Esophagus muscularis mucosa (tissue), 4 donors: ENCODE measurements around the gene CKB. TPM values are rescaled to one million over a fixed set of nuclear protein-coding genes. Genes with fewer than 3 reads are reported as not detected.

ENCODE experiments used
- DNase-seq: peaks from one replicate; pipeline ENCODE4 v3.0.0-alpha.2; 2017; ENCODE audit errors: extremely low spot score
- H3K27ac ChIP-seq, 4 donors: fragments of 200-600 bp; sonication (generic); replicated peaks in 1 of 4; 1 replicate in 3 of 4; 2 replicates in 1 of 4; pipeline ENCODE4 v1.5.1; 2016 to 2019; ENCODE audit warnings: mild to moderate bottlenecking in 1 of 4
- H3K27me3 ChIP-seq, 4 donors: fragments of 200-600 bp; sonication (generic); one replicate each; pipeline versions ENCODE4 v1.5.1 to v1.6.0; 2016 to 2019
- H3K36me3 ChIP-seq, 4 donors: fragments of 200-600 bp; sonication (generic); one replicate each; pipeline ENCODE4 v1.5.1; 2016 to 2019
- H3K4me1 ChIP-seq, 4 donors: fragments of 200-600 bp; sonication (generic); one replicate each; pipeline ENCODE4 v1.5.1; 2016 to 2019
- H3K4me3 ChIP-seq, 4 donors: fragments of 200-600 bp; sonication (generic); 1 replicate in 2 of 4; 2 replicates in 2 of 4; pipeline ENCODE4 v1.5.1; 2016 to 2019; ENCODE audit warnings: mild to moderate bottlenecking in 4 of 4, moderate library complexity in 1 of 4
- H3K9me3 ChIP-seq, 4 donors: fragments of 200-600 bp; sonication (generic); 1 replicate in 3 of 4; 2 replicates in 1 of 4; pipeline ENCODE4 v1.5.1; 2016 to 2019
- EP300 ChIP-seq: sonication (generic); formaldehyde crosslinking; IDR thresholded peaks from one replicate; pipeline ENCODE4 v1.6.1; 2017; ENCODE audit warnings: antibody characterized with exemption
- POLR2A ChIP-seq: fragments of 450-650 bp; IDR thresholded peaks from one replicate; pipeline ENCODE4 v1.6.1; 2017; ENCODE audit warnings: antibody characterized with exemption, moderate library complexity, mild to moderate bottlenecking, low read depth
- POLR2AphosphoS5 ChIP-seq, 2 donors: sonication (generic); formaldehyde crosslinking; IDR thresholded peaks; one replicate each; pipeline ENCODE4 v1.6.1; 2017; ENCODE audit warnings: antibody characterized with exemption in 2 of 2
- WGBS: methylation state at CpG from one replicate; pipeline ENCODE4 v1.1.5; 2018; 5-methylcytosine and 5-hydroxymethylcytosine counted together
- intact Hi-C: fragments of 100-400 bp; cut with DNase I; formaldehyde crosslinking; loops from one replicate; pipeline ENCODE4 v1.15.1; 2023
- total RNA-seq, 4 donors: library from RNA; depleted of rRNA; stranded (reverse); fragments of >200 nt; gene quantifications; one replicate each; pipeline versions ENCODE4 v1.1.0 to v1.2.1, GENCODE V29; 2016
- TF ChIP-seq, protein P1 (sequence below), 3 experiments: fragments of 200-600 bp in 2 of 3; fragments of 450-650 bp in 1 of 3; sonication (generic) in 2 of 3; IDR thresholded peaks; one replicate each; pipeline ENCODE4 v1.5.1; 2017 to 2019; ENCODE audit warnings: antibody characterized with exemption in 3 of 3, mild to moderate bottlenecking in 2 of 3, moderate library complexity in 1 of 3

Gene CKB
- total RNA-seq, 4 donors from 2014 or later, result 917 to 1,843 (median 1,284) TPM

DNA sequence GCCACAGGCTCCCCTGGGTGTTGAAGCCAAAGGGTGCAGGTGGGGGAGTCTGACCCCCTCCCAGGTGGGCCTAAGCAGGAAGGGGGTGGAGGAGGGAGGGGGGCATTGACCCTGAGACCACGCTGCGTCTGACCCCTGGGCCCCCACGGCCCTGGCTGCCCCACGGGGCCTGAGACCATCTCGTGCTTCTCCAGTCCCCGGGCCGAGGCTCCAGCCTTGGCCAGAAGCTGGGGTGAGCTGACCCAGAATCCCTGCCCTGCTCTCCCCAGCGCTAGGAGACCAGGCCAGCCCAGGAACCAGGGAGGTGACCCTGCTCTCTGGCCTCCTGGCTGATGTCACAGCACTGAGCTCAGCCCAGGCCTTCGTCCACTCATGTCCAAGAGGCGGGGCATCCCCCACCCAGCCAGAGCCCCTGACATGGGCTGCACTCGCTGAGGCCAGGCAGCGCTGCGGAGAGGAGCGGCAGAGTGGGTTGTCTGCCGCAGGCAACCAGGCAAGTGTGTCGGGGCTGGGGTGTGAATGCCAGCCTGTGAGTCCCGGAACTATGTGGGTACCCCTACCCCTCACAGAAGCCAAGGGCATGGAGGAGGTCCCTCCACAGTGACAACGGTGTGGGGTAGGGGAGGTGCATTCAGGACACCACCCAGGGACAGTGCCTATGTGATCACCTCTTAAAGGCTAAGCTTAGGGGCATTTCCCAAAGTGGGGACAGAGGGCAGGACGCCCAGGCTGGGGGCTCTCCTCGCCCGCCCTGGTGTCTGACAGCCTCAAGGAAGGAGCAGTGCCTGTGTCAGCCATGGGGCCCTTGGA, 12.7 kb upstream of the CKB start:
- intact Hi-C loops, result no loop called here
- DNase-seq, result no peak
- peak overlapping the region; percentile 93 to 97 (median 94) for H3K27ac ChIP-seq

DNA sequence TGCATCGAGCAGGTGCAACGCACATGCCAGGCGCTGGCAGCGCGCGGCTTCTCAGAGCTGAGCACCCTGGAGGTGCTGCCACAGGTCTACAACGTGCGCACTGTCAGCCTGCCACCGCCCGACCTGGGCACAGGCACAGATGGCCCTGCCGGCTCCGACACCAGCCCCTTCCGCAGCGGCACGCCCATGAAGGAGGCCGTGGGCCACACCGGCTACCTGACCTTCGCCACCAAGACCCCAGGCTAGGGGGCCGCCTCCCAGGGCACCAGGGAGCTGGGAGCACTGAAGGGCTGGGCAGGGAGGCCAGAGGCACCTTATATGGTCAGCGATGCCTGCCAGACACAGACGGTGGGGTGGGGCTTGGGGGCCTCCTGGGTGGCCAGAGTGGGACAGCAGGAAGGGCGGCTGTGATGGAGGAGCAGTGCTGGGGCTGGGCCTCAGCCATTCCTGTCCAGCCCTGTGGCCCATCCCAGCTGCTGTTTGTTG, 12.0 kb upstream of the CKB start:
- Histone ChIP-seq H3K27ac (peak overlapping the region; percentile 93 to 97 (median 94)), H3K4me3 (peak overlapping the region in 2 of 4 donors; percentile 46 to 50), H3K27me3 (no peaks in the 10 kb centered on the region), H3K9me3 (no peaks in the 10 kb centered on the region), H3K4me1 (peaks cover 40 to 100% (median 99%) of the 10 kb centered on the region in 4 donors), H3K36me3 (peaks cover 0 to 59% (median 27%) of the 10 kb centered on the region in 4 donors)
- WGBS, result 82% methylated on average over 12 of the region's 22 CpGs
- DNase-seq, result no peak
- TF ChIP-seq EP300, result no peak
- TF ChIP-seq, protein P1, sequence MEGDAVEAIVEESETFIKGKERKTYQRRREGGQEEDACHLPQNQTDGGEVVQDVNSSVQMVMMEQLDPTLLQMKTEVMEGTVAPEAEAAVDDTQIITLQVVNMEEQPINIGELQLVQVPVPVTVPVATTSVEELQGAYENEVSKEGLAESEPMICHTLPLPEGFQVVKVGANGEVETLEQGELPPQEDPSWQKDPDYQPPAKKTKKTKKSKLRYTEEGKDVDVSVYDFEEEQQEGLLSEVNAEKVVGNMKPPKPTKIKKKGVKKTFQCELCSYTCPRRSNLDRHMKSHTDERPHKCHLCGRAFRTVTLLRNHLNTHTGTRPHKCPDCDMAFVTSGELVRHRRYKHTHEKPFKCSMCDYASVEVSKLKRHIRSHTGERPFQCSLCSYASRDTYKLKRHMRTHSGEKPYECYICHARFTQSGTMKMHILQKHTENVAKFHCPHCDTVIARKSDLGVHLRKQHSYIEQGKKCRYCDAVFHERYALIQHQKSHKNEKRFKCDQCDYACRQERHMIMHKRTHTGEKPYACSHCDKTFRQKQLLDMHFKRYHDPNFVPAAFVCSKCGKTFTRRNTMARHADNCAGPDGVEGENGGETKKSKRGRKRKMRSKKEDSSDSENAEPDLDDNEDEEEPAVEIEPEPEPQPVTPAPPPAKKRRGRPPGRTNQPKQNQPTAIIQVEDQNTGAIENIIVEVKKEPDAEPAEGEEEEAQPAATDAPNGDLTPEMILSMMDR (IDR thresholded peaks at IDR 0.05), result no peak
- TF ChIP-seq POLR2A, result no peak
- TF ChIP-seq POLR2AphosphoS5 (IDR thresholded peaks at IDR 0.05), result peak in 1 of 2 donors; percentile 53
- intact Hi-C loops, result no loop called here

More for the DNA sequence above, 12.7 kb upstream of the CKB start:
- WGBS, result 53% methylated on average over 3 of the region's 21 CpGs
- Histone ChIP-seq H3K36me3 (peaks cover 0 to 57% (median 27%) of the 10 kb centered on the region in 4 donors), H3K9me3 (no peaks in the 10 kb centered on the region), H3K27me3 (no peaks in the 10 kb centered on the region), H3K4me3 (peak overlapping the region in 3 of 4 donors; percentile 9 to 46 (median 19)), H3K4me1 (peaks cover 37 to 100% (median 99%) of the 10 kb centered on the region in 4 donors)
- no peak for TF ChIP-seq POLR2A
- peak; percentile 52 to 67 for TF ChIP-seq POLR2AphosphoS5 (IDR thresholded peaks at IDR 0.05)

DNA sequence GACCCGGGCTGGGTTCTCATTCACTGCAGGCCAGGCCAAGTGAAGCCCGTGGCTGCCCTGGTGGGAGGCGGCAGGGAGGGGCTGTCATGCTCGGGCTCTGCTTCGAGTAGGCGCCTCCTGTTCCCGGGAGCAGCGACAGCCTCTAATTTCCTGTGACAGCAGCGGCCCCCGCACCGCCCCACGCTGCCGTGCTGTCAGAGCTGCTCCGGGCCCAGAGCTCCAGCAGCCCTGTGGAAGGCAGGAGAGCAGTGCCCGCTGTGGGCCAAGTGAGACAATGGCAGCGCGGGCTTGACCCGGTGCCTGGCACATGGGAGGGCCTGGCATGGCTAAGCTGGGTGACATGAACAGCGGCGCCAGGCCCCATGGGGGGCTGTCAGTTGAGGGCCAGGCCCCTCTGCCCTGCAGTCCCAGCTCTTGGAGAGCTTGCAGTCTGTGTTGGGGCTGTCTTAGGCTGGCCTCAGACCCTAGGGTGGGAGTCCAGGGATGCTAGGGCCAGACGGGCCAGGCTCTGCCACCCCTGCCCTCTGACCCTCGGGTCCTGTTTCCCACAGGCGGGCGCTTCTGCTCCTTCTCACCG, 11.5 kb upstream of the CKB start:
- peak overlapping the region; percentile 43 to 50 (median 47) for H3K4me3 ChIP-seq
- no peaks in the 10 kb centered on the region for H3K27me3 ChIP-seq
- no peak for DNase-seq
- H3K9me3 ChIP-seq, result no peaks in the 10 kb centered on the region
- 100% methylated on average over 3 of the region's 25 CpGs for WGBS
- peaks cover 36 to 100% (median 97%) of the 10 kb centered on the region in 4 donors for H3K4me1 ChIP-seq
- no peak for TF ChIP-seq EP300
- TF ChIP-seq POLR2A, result no peak
- no peak for TF ChIP-seq POLR2AphosphoS5 (IDR thresholded peaks at IDR 0.05)
- TF ChIP-seq, protein P1 (IDR thresholded peaks at IDR 0.05), result peak in 1 of 3 experiments; percentile 0
- H3K27ac ChIP-seq, result peak overlapping the region; percentile 93 to 97 (median 94)
- intact Hi-C loops, result no loop called here
- peaks cover 0 to 59% (median 27%) of the 10 kb centered on the region in 4 donors for H3K36me3 ChIP-seq

DNA sequence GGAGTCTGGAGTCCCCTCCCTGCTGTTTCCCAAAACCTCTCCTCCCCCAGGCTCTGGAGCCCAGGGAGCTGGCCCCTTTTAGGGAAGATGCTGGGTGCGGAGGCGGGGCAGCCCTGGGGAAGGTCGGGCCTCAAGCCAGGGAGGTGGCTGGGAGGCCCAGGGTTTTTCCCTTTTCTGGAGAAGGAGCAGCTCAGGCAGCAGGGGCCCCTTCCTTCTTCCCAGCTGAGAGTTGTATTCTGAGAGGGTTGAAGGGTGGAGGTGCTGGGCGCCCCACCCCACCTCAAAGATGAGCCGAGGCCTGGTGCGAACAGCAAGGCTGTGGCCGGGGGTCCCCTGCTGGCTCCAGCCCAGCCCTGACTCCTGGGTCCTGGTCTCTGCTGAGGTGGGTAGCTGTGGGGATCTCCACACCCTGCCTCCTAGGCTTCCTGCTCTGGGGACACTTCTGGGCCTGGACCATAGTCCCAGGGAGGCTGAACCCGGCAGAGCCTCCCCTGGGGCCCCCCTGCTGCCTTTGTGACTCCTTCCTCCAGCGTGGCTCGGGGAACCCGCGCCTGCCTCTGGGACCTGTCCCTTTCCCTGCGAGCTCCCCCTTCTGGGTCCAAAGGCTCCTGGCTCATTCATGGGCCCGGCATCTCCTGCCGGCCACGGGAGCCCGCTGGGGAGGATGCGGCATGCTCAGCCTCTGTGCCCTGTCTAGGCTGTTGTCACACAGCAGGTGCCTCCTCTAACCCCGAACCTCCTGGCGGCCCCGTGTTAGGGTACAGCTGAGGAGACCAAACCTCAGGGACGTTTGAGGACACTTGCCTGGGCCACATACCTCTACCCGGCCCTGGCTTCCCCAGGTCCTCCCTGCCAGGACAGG, 10.7 kb upstream of the CKB start:
- peaks cover 33 to 98% (median 94%) of the 10 kb centered on the region in 4 donors for H3K4me1 ChIP-seq
- no peaks in the 10 kb centered on the region for H3K9me3 ChIP-seq
- 48% methylated on average over 14 of the region's 23 CpGs for WGBS
- H3K36me3 ChIP-seq, result peaks cover 0 to 59% (median 27%) of the 10 kb centered on the region in 4 donors
- peak overlapping the region; percentile 43 to 50 (median 47) for H3K4me3 ChIP-seq
- intact Hi-C loops, result no loop called here
- no peak for TF ChIP-seq POLR2A
- TF ChIP-seq POLR2AphosphoS5 (IDR thresholded peaks at IDR 0.05), result peak; percentile 76 to 84
- no peak for TF ChIP-seq EP300
- TF ChIP-seq, protein P1 (IDR thresholded peaks at IDR 0.05), result peak; percentile 14 to 20 (median 18)
- peak overlapping the region; percentile 93 to 97 (median 94) for H3K27ac ChIP-seq
- DNase-seq, result no peak
- no peaks in the 10 kb centered on the region for H3K27me3 ChIP-seq
